PC-3 (cell line): ENCODE results near the gene RCCD1. TPM values are rescaled to one million over a fixed set of nuclear protein-coding genes. Genes with fewer than 3 reads are reported as not detected.

Experiments
- ATAC-seq: fragments of 200-7000 bp; cut with Tn5 transposase; 2 replicates; pipeline ENCODE4 v1.9.1; 2020; ENCODE audit warnings: mild to moderate bottlenecking, moderate library complexity
- BruUV-seq: library from RNA; stranded (reverse); fragments of 400-500 nt; replicated peaks from 2 replicates; lab custom pipeline; 2021; lab: Mats Ljungman, UMichigan
- CTCF ChIA-PET: fragments of 300-600 bp; sonication (Branson Sonifier 250); formaldehyde crosslinking; loops from one replicate; lab custom pipeline; 2022; ENCODE audit warnings: antibody characterized with exemption; lab: Charles Lee
- POLR2A ChIA-PET: fragments of 300-600 bp; sonication (Branson Sonifier 250); formaldehyde crosslinking; loops from one replicate; lab custom pipeline; 2022; ENCODE audit warnings: antibody characterized with exemption; ENCODE audit not compliant: unreplicated experiment; lab: Charles Lee
- DNase-seq: peaks from one replicate; pipeline ENCODE4 v3.0.0-alpha.2; 2015
- H2AFZ ChIP-seq: fragments of 300-600 bp; sonication (generic); 2 replicates; pipeline ENCODE4 v1.6.0; 2016; ENCODE audit warnings: antibody characterized with exemption, low read length
- H3F3A ChIP-seq: fragments of 300-600 bp; sonication (generic); one replicate; pipeline ENCODE4 v1.6.0; 2017; ENCODE audit warnings: antibody characterized with exemption, low read length, control low read depth, mild to moderate bottlenecking; ENCODE audit not compliant: unreplicated experiment
- H3K27ac ChIP-seq: fragments of 300-600 bp; sonication (generic); 2 replicates; pipeline ENCODE4 v1.5.1; 2016; ENCODE audit warnings: mild to moderate bottlenecking, low read length
- H3K27me3 ChIP-seq: fragments of 300-600 bp; sonication (generic); 2 replicates; pipeline ENCODE4 v1.6.1; 2016; ENCODE audit warnings: low read length, mixed read lengths
- H3K36me3 ChIP-seq: fragments of 300-600 bp; sonication (generic); 2 replicates; pipeline ENCODE4 v1.6.1; 2016; ENCODE audit warnings: low read depth, mixed run types, low read length, mixed read lengths
- H3K4me1 ChIP-seq: fragments of 300-600 bp; sonication (generic); 2 replicates; pipeline ENCODE4 v1.5.1; 2016; ENCODE audit warnings: low read length; ENCODE audit not compliant: insufficient read depth
- H3K4me2 ChIP-seq: fragments of 300-600 bp; sonication (generic); 2 replicates; pipeline ENCODE4 v1.6.0; 2016; ENCODE audit warnings: low read length
- H3K4me3 ChIP-seq: fragments of 300-600 bp; sonication (generic); 2 replicates; pipeline ENCODE4 v1.5.1; 2016; ENCODE audit warnings: mild to moderate bottlenecking, low read length, mixed read lengths
- H3K79me2 ChIP-seq: fragments of 300-600 bp; sonication (generic); 2 replicates; pipeline ENCODE4 v1.6.1; 2017; ENCODE audit warnings: low read length, mixed read lengths
- H3K9ac ChIP-seq: fragments of 300-600 bp; sonication (generic); 2 replicates; pipeline ENCODE4 v1.6.0; 2016; ENCODE audit warnings: mild to moderate bottlenecking, low read length
- H3K9me2 ChIP-seq: fragments of 300-600 bp; sonication (generic); replicated peaks from 2 replicates; pipeline ENCODE4 v1.6.1; 2016; ENCODE audit warnings: mixed run types, low read length, mixed read lengths
- H3K9me3 ChIP-seq: fragments of 300-600 bp; sonication (generic); 2 replicates; pipeline ENCODE4 v1.6.1; 2016; ENCODE audit warnings: low read length, mixed read lengths
- H4K20me1 ChIP-seq: fragments of 300-600 bp; sonication (generic); 2 replicates; pipeline ENCODE4 v1.6.1; 2016; ENCODE audit warnings: low read length, mixed read lengths
- EZH2 ChIP-seq: fragments of 300-600 bp; sonication (generic); IDR thresholded peaks from one replicate; pipeline ENCODE4 v1.6.1; 2017; ENCODE audit warnings: antibody characterized with exemption, mild to moderate bottlenecking, low read length; ENCODE audit not compliant: unreplicated experiment
- EZH2phosphoT487 ChIP-seq: fragments of 300-600 bp; sonication (generic); IDR thresholded peaks from 2 replicates; pipeline ENCODE4 v1.6.1; 2018; ENCODE audit warnings: mild to moderate bottlenecking, antibody characterized with exemption, low read length, borderline replicate concordance
- intact Hi-C: fragments of 100-400 bp; cut with micrococcal nuclease; formaldehyde crosslinking; loops from 2 replicates; pipeline ENCODE4 v1.9.0; 2023
- total RNA-seq: library from RNA; depleted of rRNA; stranded (reverse); fragments of >200 nt; gene quantifications from 2 replicates; pipeline ENCODE4 v1.2.3, GENCODE V29; 2014
- TF ChIP-seq, protein P1 (sequence below): fragments of 300-600 bp; sonication (generic); conservative IDR thresholded peaks from 2 replicates; pipeline ENCODE4 v1.5.1; 2017; ENCODE audit warnings: antibody characterized with exemption, low read depth, mild to moderate bottlenecking, low read length

Gene RCCD1
- total RNA-seq, 1 experiment from 2014 or later, result 9.2 TPM

DNA sequence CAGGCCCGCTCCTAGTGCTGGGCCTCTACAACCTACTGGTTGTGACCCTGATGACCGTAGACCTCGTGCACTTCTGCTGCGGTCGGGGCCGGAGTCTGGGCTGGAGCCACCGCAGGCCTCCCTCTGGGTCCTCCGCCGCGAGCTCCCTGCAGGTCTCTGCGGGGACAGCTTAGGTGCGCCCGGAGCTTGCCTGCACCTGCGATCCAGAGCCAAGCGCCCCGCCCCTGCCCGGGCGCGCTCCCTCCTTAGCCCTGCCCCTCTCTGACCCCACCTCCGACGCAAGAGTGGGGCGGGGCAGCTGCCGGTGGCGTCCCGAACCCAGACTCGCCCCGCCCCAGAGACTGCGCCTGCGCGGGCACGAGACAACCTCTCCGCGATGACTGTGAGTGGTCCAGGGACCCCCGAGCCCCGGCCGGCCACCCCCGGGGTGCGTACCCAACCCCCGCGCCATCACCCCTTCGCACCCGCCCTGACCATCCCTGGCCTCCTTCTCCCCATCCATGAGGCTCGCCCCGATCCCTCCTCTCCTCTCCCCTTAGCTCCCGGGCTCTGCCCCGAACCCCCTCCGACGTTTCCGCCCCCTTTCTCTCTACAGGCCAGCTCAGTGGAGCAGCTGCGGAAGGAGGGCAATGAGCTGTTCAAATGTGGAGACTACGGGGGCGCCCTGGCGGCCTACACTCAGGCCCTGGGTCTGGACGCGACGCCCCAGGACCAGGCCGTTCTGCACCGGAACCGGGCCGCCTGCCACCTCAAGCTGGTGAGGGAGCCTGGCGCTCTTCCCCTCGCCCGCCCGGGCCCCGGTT, 19.5 kb upstream of the RCCD1 start, which contains the start of gene UNC45A:
Gene UNC45A (plus strand): TSS at position 337 of the 803 bp plus-strand sequence. CDS start 40 bp downstream, at position 377.
- peak within 1 kb of the TSS; percentile 87 for H3K4me3 ChIP-seq
- intact Hi-C loops, result loop anchor here (5.0 to 10.0 kb wide), 2 partner anchors 57 to 100 kb away; partner anchors contain the start of gene PRC1
- H3K36me3 ChIP-seq, result 0 out of 2 replicates have a peak, but pooled peaks cover 11% of the 10 kb centered on the region
- peak within 1 kb of the TSS; percentile 83 for H3K9ac ChIP-seq
- ATAC-seq (peak; percentile 71), DNase-seq (peak; percentile 94)
- TF ChIP-seq, protein P1, sequence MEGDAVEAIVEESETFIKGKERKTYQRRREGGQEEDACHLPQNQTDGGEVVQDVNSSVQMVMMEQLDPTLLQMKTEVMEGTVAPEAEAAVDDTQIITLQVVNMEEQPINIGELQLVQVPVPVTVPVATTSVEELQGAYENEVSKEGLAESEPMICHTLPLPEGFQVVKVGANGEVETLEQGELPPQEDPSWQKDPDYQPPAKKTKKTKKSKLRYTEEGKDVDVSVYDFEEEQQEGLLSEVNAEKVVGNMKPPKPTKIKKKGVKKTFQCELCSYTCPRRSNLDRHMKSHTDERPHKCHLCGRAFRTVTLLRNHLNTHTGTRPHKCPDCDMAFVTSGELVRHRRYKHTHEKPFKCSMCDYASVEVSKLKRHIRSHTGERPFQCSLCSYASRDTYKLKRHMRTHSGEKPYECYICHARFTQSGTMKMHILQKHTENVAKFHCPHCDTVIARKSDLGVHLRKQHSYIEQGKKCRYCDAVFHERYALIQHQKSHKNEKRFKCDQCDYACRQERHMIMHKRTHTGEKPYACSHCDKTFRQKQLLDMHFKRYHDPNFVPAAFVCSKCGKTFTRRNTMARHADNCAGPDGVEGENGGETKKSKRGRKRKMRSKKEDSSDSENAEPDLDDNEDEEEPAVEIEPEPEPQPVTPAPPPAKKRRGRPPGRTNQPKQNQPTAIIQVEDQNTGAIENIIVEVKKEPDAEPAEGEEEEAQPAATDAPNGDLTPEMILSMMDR, result 0 out of 2 replicates have a peak, but pooled peaks have one; percentile 8
- TF ChIP-seq EZH2 (no peak), EZH2phosphoT487 (no peak)
- BruUV-seq, result no TSS peak
- no peaks in the 10 kb centered on the region for H3K27me3 ChIP-seq
- H3K9me2 ChIP-seq, result no peaks in the 10 kb centered on the region
- ChIA-PET CTCF (interaction anchor here (0.7 to 2.1 kb wide), 4 partner anchors 14 to 287 kb away, joined by 3 to 9 read pairs (median 5); no protein-coding TSS in a partner anchor), POLR2A (interaction anchor here (0.6 to 1.0 kb wide), 3 partner anchors 33 to 176 kb away, joined by 3 read pairs; no protein-coding TSS in a partner anchor)
- H3K9me3 ChIP-seq, result no peaks in the 10 kb centered on the region
- H3K27ac ChIP-seq, result no peak within 1 kb of the TSS
- peaks cover 23% of the 10 kb centered on the region for H3K79me2 ChIP-seq
- peak within 1 kb of the TSS; percentile 83 for H2AFZ ChIP-seq
- peaks cover 33% of the 10 kb centered on the region for H3K4me1 ChIP-seq
- H3F3A ChIP-seq, result no peaks in the 10 kb centered on the region
- no peaks in the 10 kb centered on the region for H4K20me1 ChIP-seq
- peak within 1 kb of the TSS; percentile 95 for H3K4me2 ChIP-seq

DNA sequence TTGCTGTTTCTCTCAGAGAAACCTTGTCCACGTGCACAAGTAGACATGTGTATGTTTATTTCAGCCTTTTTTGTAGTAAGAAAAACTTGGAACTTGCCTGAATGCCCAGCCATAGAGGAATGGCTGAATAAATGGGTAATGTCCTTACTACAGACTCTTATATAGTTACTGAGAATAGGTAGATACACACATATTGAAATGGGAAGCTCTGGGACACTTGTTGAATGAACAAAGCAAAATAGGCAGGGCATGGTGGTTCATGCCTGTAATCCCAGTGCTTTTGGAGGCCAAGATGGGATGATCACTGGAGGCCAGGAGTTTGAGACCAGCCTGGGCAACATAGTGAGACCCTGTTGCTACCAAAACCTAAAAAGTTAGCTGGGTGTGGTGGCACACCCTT, 17.9 kb upstream of the RCCD1 start:
- Histone ChIP-seq H3K9me3 (no peaks in the 10 kb centered on the region), H3K27me3 (no peaks in the 10 kb centered on the region), H3K9ac (no peak overlapping the region), H4K20me1 (no peaks in the 10 kb centered on the region), H3K4me1 (peaks cover 20% of the 10 kb centered on the region), H3K4me2 (peak overlapping the region; percentile 95), H3K4me3 (peak overlapping the region; percentile 87), H3F3A (no peaks in the 10 kb centered on the region), H3K9me2 (no peaks in the 10 kb centered on the region), H3K27ac (no peak overlapping the region), H3K36me3 (peaks cover 12% of the 10 kb centered on the region; the same call in 1 of the 2 replicates), H3K79me2 (peaks cover 18% of the 10 kb centered on the region), H2AFZ (no peak overlapping the region)
- BruUV-seq, result no TSS peak
- CTCF ChIA-PET, result no interaction called here
- intact Hi-C loops, result loop anchor here (10.0 kb wide), 1 partner anchor 98 kb away; no protein-coding TSS in a partner anchor
- no peak for DNase-seq
- POLR2A ChIA-PET, result no interaction called here
- no peak for ATAC-seq
- TF ChIP-seq, protein P1, result no peak
- TF ChIP-seq EZH2phosphoT487, result no peak
- TF ChIP-seq EZH2, result no peak
